ENCODE data around the gene FA2H.
"Not testable (repeated sequence)": the region's sequence is repeated elsewhere in the genome, so short reads cannot be mapped to it uniquely, and the experiment has no call there.

The FA2H gene

GRCh38 chr16:74770831-74771526 is 3.6 kb downstream of the FA2H start:
- DNase-seq (ENCODE audit: extremely low read depth in 1 of 2, low read depth in 1 of 2) = no peak

- no peak for DNase-seq (ENCODE audit: extremely low read depth in 1 of 2, low read depth in 1 of 2)
Measured at GRCh38 chr16:74769586-74770190, 4.9 kb downstream of the FA2H start.

- DNase-seq (ENCODE audit: extremely low read depth in 1 of 2, low read depth in 1 of 2) = no peak
Measured at GRCh38 chr16:74768239-74768638, 6.4 kb downstream of the FA2H start.

GRCh38 chr16:74767749-74768148 is 6.9 kb downstream of the FA2H start:
- DNase-seq (ENCODE audit: extremely low read depth in 1 of 2, low read depth in 1 of 2) = no peak

- no peak for DNase-seq (ENCODE audit: extremely low read depth in 1 of 2, low read depth in 1 of 2)
Measured at GRCh38 chr16:74766729-74767128, 7.9 kb downstream of the FA2H start.

GRCh38 chr16:74764184-74764583 is 10.4 kb downstream of the FA2H start:
- not testable (repeated sequence) for DNase-seq (ENCODE audit: extremely low read depth in 1 of 2, low read depth in 1 of 2)

- no peak for DNase-seq (ENCODE audit: extremely low read depth in 1 of 2, low read depth in 1 of 2)
Measured at GRCh38 chr16:74761665-74762064, 13.0 kb downstream of the FA2H start.

- DNase-seq (ENCODE audit: extremely low read depth in 1 of 2, low read depth in 1 of 2) = no peak
Measured at GRCh38 chr16:74760007-74760767, 14.4 kb downstream of the FA2H start.

GRCh38 chr16:74759564-74759963 is 15.1 kb downstream of the FA2H start:
- no peak for DNase-seq (ENCODE audit: extremely low read depth in 1 of 2, low read depth in 1 of 2)

GRCh38 chr16:74758801-74759200 is 15.8 kb downstream of the FA2H start:
- no peak for DNase-seq (ENCODE audit: extremely low read depth in 1 of 2, low read depth in 1 of 2)

- no peak for DNase-seq (ENCODE audit: extremely low read depth in 1 of 2, low read depth in 1 of 2)
Measured at GRCh38 chr16:74757349-74757748, 17.3 kb downstream of the FA2H start.

GRCh38 chr16:74756203-74756602 is 18.4 kb downstream of the FA2H start:
- no peak for DNase-seq (ENCODE audit: extremely low read depth in 1 of 2, low read depth in 1 of 2)

GRCh38 chr16:74753180-74753579 is 21.4 kb downstream of the FA2H start:
- no peak for DNase-seq (ENCODE audit: extremely low read depth in 1 of 2, low read depth in 1 of 2)

- no peak for DNase-seq (ENCODE audit: extremely low read depth in 1 of 2, low read depth in 1 of 2)
Measured at GRCh38 chr16:74752756-74753155, 21.9 kb downstream of the FA2H start.

GRCh38 chr16:74752258-74752657 is 22.4 kb downstream of the FA2H start:
- no peak for DNase-seq (ENCODE audit: extremely low read depth in 1 of 2, low read depth in 1 of 2)

- no peak for DNase-seq (ENCODE audit: extremely low read depth in 1 of 2, low read depth in 1 of 2)
Measured at GRCh38 chr16:74751658-74752057, 23.0 kb downstream of the FA2H start.

- DNase-seq (ENCODE audit: extremely low read depth in 1 of 2, low read depth in 1 of 2) = no peak
Measured at GRCh38 chr16:74749291-74750055, 25.1 kb downstream of the FA2H start.

GRCh38 chr16:74748616-74749026 is 26.0 kb downstream of the FA2H start:
- no peak for DNase-seq (ENCODE audit: extremely low read depth in 1 of 2, low read depth in 1 of 2)

- no peak for DNase-seq (ENCODE audit: extremely low read depth in 1 of 2, low read depth in 1 of 2)
Measured at GRCh38 chr16:74747716-74748615, 26.7 kb downstream of the FA2H start.

- no peak for DNase-seq (ENCODE audit: extremely low read depth in 1 of 2, low read depth in 1 of 2)
Measured at GRCh38 chr16:74745926-74746325, 28.7 kb downstream of the FA2H start.
